A673 (cell line): ENCODE results near the gene RASD2.

Source experiments
- CTCF ChIP-seq: fragments of 300-800, 200-600 bp; sonication (generic); conservative IDR thresholded peaks from 2 replicates; pipeline ENCODE4 v1.5.1; 2017; ENCODE audit warnings: low read depth, mild to moderate bottlenecking, antibody characterized with exemption, low read length, moderate library complexity, mixed read lengths
- EZH2 ChIP-seq: fragments of 200-600 bp; sonication (generic); IDR thresholded peaks from 2 replicates; pipeline ENCODE4 v1.6.1; 2017; ENCODE audit warnings: borderline replicate concordance, low read depth, mild to moderate bottlenecking, mixed read lengths, antibody characterized with exemption, low read length; ENCODE audit not compliant: poor library complexity, severe bottlenecking

DNA sequence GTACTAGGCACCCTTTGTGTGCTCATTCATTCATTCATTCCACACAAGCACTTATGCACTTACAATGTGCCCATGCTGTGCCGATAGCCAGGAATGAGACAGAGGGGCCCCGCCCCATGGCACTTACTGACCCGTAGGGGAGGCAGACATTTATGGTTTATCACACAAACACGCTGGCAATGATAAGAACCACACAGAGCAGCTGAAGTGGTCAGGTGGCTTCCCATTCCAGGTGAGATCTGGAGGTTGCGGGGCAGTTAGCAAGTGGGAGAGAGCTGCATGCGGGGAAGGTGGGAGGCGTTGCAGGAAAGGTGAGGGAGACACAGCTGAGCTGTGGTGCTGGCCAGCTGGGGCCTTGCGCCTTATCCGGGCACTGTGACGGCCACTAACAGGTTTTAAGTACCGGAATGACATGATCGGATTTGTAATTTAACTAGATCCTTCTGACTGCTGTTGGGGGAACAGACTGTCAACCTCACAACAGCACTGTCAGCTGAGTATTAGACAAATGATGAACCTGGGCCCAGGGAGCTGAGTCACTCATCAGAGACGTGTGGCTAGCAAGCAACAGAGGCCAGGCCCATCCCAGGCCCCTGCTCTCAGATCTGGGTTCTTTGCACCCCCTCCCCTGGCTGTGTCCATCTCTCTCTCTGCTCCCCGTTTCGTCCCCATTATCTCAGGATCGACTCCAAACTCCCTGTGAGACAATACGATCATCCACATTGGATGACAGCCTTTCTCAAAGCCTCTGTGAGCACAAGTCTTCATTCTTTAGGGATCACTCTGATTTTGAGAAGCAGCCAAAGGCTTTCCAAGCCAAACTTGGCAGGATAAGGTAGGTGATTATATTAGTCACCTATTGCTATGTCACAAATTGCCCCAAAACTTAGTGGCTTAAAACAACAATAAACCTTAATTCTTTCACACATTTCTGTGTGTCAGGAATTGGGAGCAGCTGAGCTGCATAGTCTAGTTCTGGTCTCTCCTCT is 28.4 kb downstream of the RASD2 start:
- TF ChIP-seq EZH2 (no peak), CTCF (no peak)
